Measurements from ENCODE around the gene CPEB4. TPM values are rescaled to one million over a fixed set of nuclear protein-coding genes. Genes with fewer than 3 reads are reported as not detected.

CPEB4 gene
- total RNA-seq, 1 experiment from 2014 or later, result 27.7 TPM

- Histone ChIP-seq H3K27ac (ENCODE audit: low read length) (no peak overlapping the region), H3K4me1 (ENCODE audit: control insufficient read depth, insufficient read depth, low read length) (peaks cover 4% of the 10 kb centered on the region; the same call in 1 of the 2 replicates), H3K27me3 (ENCODE audit: control insufficient read depth, insufficient read depth, low read length) (no peaks in the 10 kb centered on the region), H3K36me3 (ENCODE audit: control insufficient read depth, insufficient read depth, low read length) (peaks cover 12% of the 10 kb centered on the region), H3K9me3 (ENCODE audit: control insufficient read depth, insufficient read depth, low read depth, low read length) (no peaks in the 10 kb centered on the region), H3K4me3 (ENCODE audit: low read depth in 2 of 2, low read length in 2 of 2) (no peak overlapping the region)
- BruUV-seq (replicated peaks), result no TSS peak
- in situ Hi-C loops (cut with HindIII; ENCODE audit: low pct_unique_long_range_greater_than_20kb, low sequenced_read_pairs), result no loop called here
- TF ChIP-seq SIN3A (IDR thresholded peaks at IDR 0.05; ENCODE audit: borderline replicate concordance, insufficient read depth, low read depth, low read length), result no peak
- TF ChIP-seq REST (IDR thresholded peaks at IDR 0.05; ENCODE audit: insufficient read depth in 1 of 2, low read depth in 2 of 2, low read length in 1 of 2), result no peak
- TF ChIP-seq CTCF (IDR thresholded peaks at IDR 0.05), result no peak
- no peak for TF ChIP-seq POLR2AphosphoS5 (IDR thresholded peaks at IDR 0.05; ENCODE audit: low read depth, low read length)
- TF ChIP-seq TCF7L2 (IDR thresholded peaks at IDR 0.05; ENCODE audit: low read depth, low read length), result no peak
- POLR2A ChIA-PET, result interaction anchor here (0.6 kb wide), 1 partner anchor 1538 kb away, joined by 3 read pairs; no protein-coding TSS in a partner anchor
- intact Hi-C loops (cut with micrococcal nuclease; ENCODE audit: unreplicated experiment), result no loop called here
- ATAC-seq (no peak), DNase-seq (ENCODE audit: low read depth, low spot score) (no peak)
- CTCF ChIA-PET, result no interaction called here
Measured at GRCh38 chr5:173946323-173946722, 58.2 kb downstream of the CPEB4 start.

- ChIA-PET POLR2A (no interaction called here), CTCF (no interaction called here)
- Histone ChIP-seq H3K9me3 (ENCODE audit: control insufficient read depth, insufficient read depth, low read depth, low read length) (no peaks in the 10 kb centered on the region), H3K27me3 (ENCODE audit: control insufficient read depth, insufficient read depth, low read length) (no peaks in the 10 kb centered on the region), H3K4me1 (ENCODE audit: control insufficient read depth, insufficient read depth, low read length) (peaks cover 4% of the 10 kb centered on the region; the same call in 1 of the 2 replicates), H3K27ac (ENCODE audit: low read length) (no peak overlapping the region), H3K4me3 (ENCODE audit: low read depth in 2 of 2, low read length in 2 of 2) (no peak overlapping the region), H3K36me3 (ENCODE audit: control insufficient read depth, insufficient read depth, low read length) (peaks cover 23% of the 10 kb centered on the region)
- intact Hi-C loops (cut with micrococcal nuclease; ENCODE audit: unreplicated experiment) (no loop called here), in situ Hi-C loops (cut with HindIII; ENCODE audit: low pct_unique_long_range_greater_than_20kb, low sequenced_read_pairs) (no loop called here)
- TF ChIP-seq CTCF (IDR thresholded peaks at IDR 0.05), result no peak
- no peak for TF ChIP-seq REST (IDR thresholded peaks at IDR 0.05; ENCODE audit: insufficient read depth in 1 of 2, low read depth in 2 of 2, low read length in 1 of 2)
- TF ChIP-seq SIN3A (IDR thresholded peaks at IDR 0.05; ENCODE audit: borderline replicate concordance, insufficient read depth, low read depth, low read length), result no peak
- TF ChIP-seq POLR2AphosphoS5 (IDR thresholded peaks at IDR 0.05; ENCODE audit: low read depth, low read length), result no peak
- no peak for TF ChIP-seq TCF7L2 (IDR thresholded peaks at IDR 0.05; ENCODE audit: low read depth, low read length)
- DNase-seq (ENCODE audit: low read depth, low spot score) (no peak), ATAC-seq (no peak)
- BruUV-seq (replicated peaks), result no TSS peak
Measured at GRCh38 chr5:173950829-173951228, 62.7 kb downstream of the CPEB4 start.

Measured in Panc1 (cell line).